ENCODE data around the gene TMEM115. TPM values are rescaled to one million over a fixed set of nuclear protein-coding genes. Genes with fewer than 3 reads are reported as not detected.
A peak's percentile ranks its signal among the peaks of the same experiment; 100 is the strongest.

The TMEM115 gene
- total and polyA plus RNA-seq, 10 of the 15 experiments (the other 5 are each of a cell fraction or from before 2014, with no cell fraction given) = 1.9 to 18.7 (median 13.2) TPM

DNA sequence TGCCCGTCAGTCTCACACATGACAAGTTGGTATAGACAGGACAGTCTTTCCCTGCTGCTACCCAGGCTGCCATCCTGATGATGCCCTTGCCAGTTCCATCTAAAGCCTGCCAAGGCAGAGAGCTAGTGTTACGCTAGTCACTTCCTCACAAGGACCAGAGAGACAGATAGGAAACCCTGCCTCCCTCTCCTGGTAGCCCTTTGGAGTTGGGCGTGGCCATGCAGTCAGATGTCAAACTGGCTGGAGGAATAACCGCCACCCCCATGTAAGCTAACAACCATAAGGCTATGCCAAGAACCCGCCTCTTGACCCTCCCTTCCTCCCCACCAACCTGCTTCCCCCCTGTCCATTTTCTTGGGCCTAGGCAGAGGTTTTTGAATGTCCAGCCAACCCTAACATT, 2.8 kb downstream of the TMEM115 start (continued):
- no peak for TF ChIP-seq MAX (IDR thresholded peaks at IDR 0.05; ENCODE audit: low read depth, low read length)

- ATAC-seq (no peak), FAIRE-seq (no peak), DNase-seq (ENCODE audit: low read depth, low spot score) (no peak)
- 81% methylated on average over 5 of the region's 5 CpGs for WGBS (ENCODE audit: insufficient coverage, insufficient replicate concordance, low lambda C conversion rate, missing lambda C conversion rate)
- no TSS peak for BruUV-seq (replicated peaks)
- Histone ChIP-seq H2AFZ (ENCODE audit: control insufficient read depth, low read depth, low read length) (no peak overlapping the region), H3K9me3 (replicated peaks; ENCODE audit: control insufficient read depth, insufficient read depth, low read length) (no peaks in the 10 kb centered on the region), H3K4me3 (no peak overlapping the region; the same call in 1 of the 2 replicates), H3K27ac (ENCODE audit: control insufficient read depth, insufficient read depth) (no peak overlapping the region), H3K79me2 (ENCODE audit: control insufficient read depth, insufficient read depth, low read length) (peaks cover 41% of the 10 kb centered on the region), H4K20me1 (ENCODE audit: control insufficient read depth, insufficient read depth) (peaks cover 2% of the 10 kb centered on the region; the same call in 1 of the 2 replicates), H3K4me1 (ENCODE audit: control insufficient read depth, insufficient read depth, low read length) (peaks cover 23% of the 10 kb centered on the region), H3K36me3 (ENCODE audit: control insufficient read depth in 2 of 2, insufficient read depth in 2 of 2, low read length in 1 of 2) (peaks cover 8 to 26% of the 10 kb centered on the region in 2 experiments; a peak in 2 of 4 replicates), H3K4me2 (ENCODE audit: control insufficient read depth, insufficient read depth) (peak overlapping the region; percentile 97), H3K9ac (ENCODE audit: control insufficient read depth, insufficient read depth, low read length) (peak overlapping the region; percentile 44; the same call in 1 of the 2 replicates), H3K27me3 (replicated peaks in 1 of 2; ENCODE audit: control insufficient read depth in 2 of 2, insufficient read depth in 2 of 2, low read length in 1 of 2) (no peaks in the 10 kb centered on the region)
- POLR2A ChIA-PET = interaction anchor here (2.5 kb wide), 1 partner anchor 19 kb away, joined by 8 read pairs; no protein-coding TSS in a partner anchor
- RAD21 ChIA-PET (ENCODE audit: unreplicated experiment) = interaction anchor here (1.9 kb wide), 1 partner anchor 19 kb away, joined by 6 read pairs; no protein-coding TSS in a partner anchor
- in situ Hi-C loops (cut with MboI) (loop anchor here (10.0 kb wide), 1 partner anchor 1029 kb away; the partner anchor contains the start of gene MANF), intact Hi-C loops (cut with micrococcal nuclease; ENCODE audit: unreplicated experiment) (no loop called here)
- TF ChIP-seq HDGF (IDR thresholded peaks at IDR 0.05) (no peak), RCOR1 (conservative IDR thresholded peaks at IDR 0.05; ENCODE audit: low read depth, low read length) (no peak), MYB (IDR thresholded peaks at IDR 0.05; ENCODE audit: borderline replicate concordance, low read depth, low read length) (no peak), ASH2L (IDR thresholded peaks at IDR 0.05; ENCODE audit: borderline replicate concordance, low read depth) (no peak), ZSCAN29 (IDR thresholded peaks at IDR 0.05) (no peak)
- SMC1A ChIA-PET (ENCODE audit: uncharacterized antibody, unreplicated experiment) = interaction anchor here (1.7 kb wide), 1 partner anchor 8 kb away, joined by 8 read pairs; no protein-coding TSS in a partner anchor
- CTCF ChIA-PET = interaction anchor here (0.5 to 2.9 kb wide), 3 partner anchors 8 to 1109 kb away, joined by 3 to 22 read pairs (median 4); partner anchors contain the start of gene HEMK1
Observed at GRCh38 chr3:50355829-50356552, 3.3 kb downstream of the TMEM115 start.
